K562 (cell line): ENCODE measurements around the gene HIVEP2. TPM values are rescaled to one million over a fixed set of nuclear protein-coding genes. Genes with fewer than 3 reads are reported as not detected.

Experiments
- ATAC-seq: fragments of 200-7000 bp; cut with Tn5 transposase; 3 replicates; pipeline ENCODE4 v1.9.1; 2020; ENCODE audit warnings: moderate library complexity
- BruUV-seq: library from RNA; stranded (reverse); fragments of 400-500 nt; replicated peaks from 2 replicates; lab custom pipeline; 2021; lab: Mats Ljungman, UMichigan
- CTCF ChIA-PET: fragments of 300-600 bp; formaldehyde crosslinking; extraction: SDS; loops from one replicate; lab custom pipeline; 2021; ENCODE audit warnings: low intra/inter-chr PET ratio; lab: Yijun Ruan, JAX
- POLR2A ChIA-PET: fragments of 300-600, 350-650 bp; sonication (Branson Sonifier 250); formaldehyde crosslinking; extraction: SDS; loops from one replicate; lab custom pipeline; 2021; ENCODE audit warnings: antibody characterized with exemption, inconsistent platforms; lab: Yijun Ruan, JAX
- DNase-seq, 4 experiments: peaks; one replicate each; pipeline versions ENCODE4 v3.0.0 to v3.0.0-alpha.2; 2011 to 2018; ENCODE audit warnings: low spot score in 3 of 4, mixed read lengths in 3 of 4; ENCODE audit errors: extremely low read depth in 1 of 4
- FAIRE-seq: peaks from 2 replicates; lab custom pipeline; 2011; peaks lifted over from hg19 to GRCh38; lab: Jason Lieb, UNC
- H2AFZ ChIP-seq: 2 replicates; pipeline ENCODE4 v1.6.0; 2011; ENCODE audit warnings: low read depth, low read length, control low read depth, inconsistent platforms
- H3K27ac ChIP-seq: fragments of 200-600 bp; 3 replicates; pipeline ENCODE4 v1.8.0; 2011; ENCODE audit warnings: low read depth, mild to moderate bottlenecking, control low read depth, inconsistent platforms, low read length, moderate library complexity, mixed read lengths; ENCODE audit errors: extremely low read depth
- H3K27me3 ChIP-seq, 2 experiments: fragments of 300-600 bp in 1 of 2; 2 replicates in 1 of 2; 3 replicates in 1 of 2; pipeline versions ENCODE4 v1.6.0 to v1.8.0; 2011; ENCODE audit warnings: inconsistent platforms in 2 of 2, low read length in 2 of 2, mild to moderate bottlenecking in 1 of 2, mixed read lengths in 1 of 2, moderate library complexity in 1 of 2; ENCODE audit not compliant: control insufficient read depth in 2 of 2, insufficient read depth in 2 of 2
- H3K36me3 ChIP-seq: fragments of 300-600 bp; 3 replicates; pipeline ENCODE4 v1.8.0; 2011; ENCODE audit warnings: mild to moderate bottlenecking, low read length, inconsistent platforms; ENCODE audit not compliant: control insufficient read depth, insufficient read depth
- H3K4me1 ChIP-seq, 2 experiments: fragments of 200-600 bp in 1 of 2; replicated peaks in 1 of 2; 2 replicates in 1 of 2; 3 replicates in 1 of 2; pipeline versions ENCODE4 v1.5.1 to v1.8.0; 2011; ENCODE audit warnings: inconsistent platforms in 2 of 2, low read length in 2 of 2, mild to moderate bottlenecking in 1 of 2, mixed read lengths in 1 of 2, moderate library complexity in 1 of 2; ENCODE audit not compliant: control insufficient read depth in 2 of 2, insufficient read depth in 2 of 2
- H3K4me2 ChIP-seq: 2 replicates; pipeline ENCODE4 v1.6.1; 2011; ENCODE audit warnings: low read length, control low read depth, inconsistent platforms, mixed read lengths; ENCODE audit not compliant: insufficient read depth
- H3K4me3 ChIP-seq: fragments of 200-600 bp; sonication (generic), shearing (Covaris generic); 2 replicates; pipeline ENCODE4 v1.5.1; 2016; ENCODE audit warnings: control low read depth, inconsistent platforms
- H3K79me2 ChIP-seq: fragments of 200-600 bp; 3 replicates; pipeline ENCODE4 v1.8.0; 2011; ENCODE audit warnings: low read length, inconsistent platforms; ENCODE audit not compliant: control insufficient read depth, insufficient read depth
- H3K9ac ChIP-seq, 2 experiments: 2 replicates each; pipeline versions ENCODE4 v1.6.0 to v1.6.1; 2011; ENCODE audit warnings: low read depth in 2 of 2, low read length in 2 of 2, control low read depth in 1 of 2, inconsistent platforms in 1 of 2, mild to moderate bottlenecking in 1 of 2, mixed read lengths in 1 of 2; ENCODE audit not compliant: insufficient read depth in 1 of 2
- H3K9me1 ChIP-seq: one replicate; pipeline ENCODE4 v1.6.0; 2011; ENCODE audit warnings: inconsistent platforms, mild to moderate bottlenecking, low read length, moderate library complexity; ENCODE audit not compliant: control insufficient read depth, insufficient read depth
- H3K9me3 ChIP-seq: replicated peaks from 2 replicates; pipeline ENCODE4 v1.5.1; 2011; ENCODE audit warnings: low read depth, low read length, inconsistent platforms; ENCODE audit not compliant: control insufficient read depth, insufficient read depth
- H4K20me1 ChIP-seq: replicated peaks from 2 replicates; pipeline ENCODE4 v1.6.1; 2011; ENCODE audit warnings: low read length, inconsistent platforms, mixed read lengths; ENCODE audit not compliant: control insufficient read depth, insufficient read depth
- CBX8 ChIP-seq: fragments of 200-600 bp; sonication (generic); IDR thresholded peaks from 2 replicates; pipeline ENCODE4 v1.6.1; 2012; ENCODE audit warnings: borderline replicate concordance, mixed run types, low read depth, mild to moderate bottlenecking, moderate library complexity, mixed read lengths, low read length, control low read depth, inconsistent platforms; ENCODE audit not compliant: poor library complexity, severe bottlenecking; ENCODE audit errors: extremely low read depth
- CHD2 ChIP-seq: IDR thresholded peaks from 2 replicates; pipeline ENCODE4 v1.6.1; 2011; ENCODE audit warnings: low read depth, low read length
- FOXJ2 ChIP-seq: fragments of 200-800 bp; sonication (Bioruptor generic); IDR thresholded peaks from 2 replicates; pipeline ENCODE4 v1.6.1; 2016; ENCODE audit warnings: missing genetic modification characterization, missing compliant biosample characterization
- FOXO4 ChIP-seq: fragments of 450-650 bp; formaldehyde crosslinking; IDR thresholded peaks from 2 replicates; pipeline ENCODE4 v1.4.0; 2020; ENCODE audit warnings: mild to moderate bottlenecking, moderate library complexity
- HES1 ChIP-seq: fragments of 450-650 bp; IDR thresholded peaks from 2 replicates; pipeline ENCODE4 v1.6.1; 2016; ENCODE audit warnings: low read depth, mild to moderate bottlenecking, moderate library complexity
- HINFP ChIP-seq: fragments of 450-650 bp; conservative IDR thresholded peaks from 2 replicates; pipeline ENCODE4 v1.6.1; 2016; ENCODE audit warnings: missing genetic modification characterization, low read depth, mild to moderate bottlenecking, control low read depth, missing compliant biosample characterization
- KLF1 ChIP-seq: fragments of 450-650 bp; IDR thresholded peaks from 2 replicates; pipeline ENCODE4 v1.6.1; 2016; ENCODE audit warnings: missing genetic modification characterization, missing compliant biosample characterization
- KLF10 ChIP-seq: fragments of 250-450 bp; sonication (Bioruptor Pico); IDR thresholded peaks from 2 replicates; pipeline ENCODE4 v1.6.1; 2021; ENCODE audit warnings: matching md5 sums
- L3MBTL2 ChIP-seq: fragments of 450-650 bp; IDR thresholded peaks from 2 replicates; pipeline ENCODE4 v1.6.1; 2016; ENCODE audit warnings: mild to moderate bottlenecking, moderate library complexity
- MBD2 ChIP-seq: sonication (generic); IDR thresholded peaks from 2 replicates; pipeline ENCODE4 v1.6.1; 2016; ENCODE audit warnings: low read depth, borderline replicate concordance
- SMAD4 ChIP-seq: fragments of 250-450 bp; sonication (Bioruptor Pico); conservative IDR thresholded peaks from 2 replicates; pipeline ENCODE4 v1.8.0; 2021; ENCODE audit warnings: inconsistent platforms, mild to moderate bottlenecking, moderate library complexity
- SP2 ChIP-seq: IDR thresholded peaks from 2 replicates; pipeline ENCODE4 v1.6.1; 2011; ENCODE audit warnings: mild to moderate bottlenecking, low read depth, low read length, moderate library complexity; ENCODE audit not compliant: poor library complexity, severe bottlenecking; ENCODE audit errors: extremely low read depth
- SPI1 ChIP-seq: IDR thresholded peaks from 2 replicates; pipeline ENCODE4 v1.6.1; 2011; ENCODE audit warnings: low read depth, low read length, control low read depth, borderline replicate concordance
- TRIM24 ChIP-seq, 2 experiments: fragments of 450-650 bp; IDR thresholded peaks; 2 replicates each; pipeline ENCODE4 v1.6.1; 2016
- ZBTB9 ChIP-seq: fragments of 450-650 bp; formaldehyde crosslinking; IDR thresholded peaks from 2 replicates; pipeline ENCODE4 v1.4.0; 2020; ENCODE audit warnings: mild to moderate bottlenecking, moderate library complexity
- ZC3H8 ChIP-seq: fragments of 450-650 bp; IDR thresholded peaks from 2 replicates; pipeline ENCODE4 v1.6.1; 2017
- ZKSCAN3 ChIP-seq: fragments of 250-450 bp; sonication (Bioruptor Pico); IDR thresholded peaks from 2 replicates; pipeline ENCODE4 v1.4.0; 2020
- ZNF124 ChIP-seq: sonication (generic); formaldehyde crosslinking; IDR thresholded peaks from 2 replicates; pipeline ENCODE4 v1.8.1; 2022; ENCODE audit warnings: missing genetic modification reagents
- ZNF436 ChIP-seq: fragments of 250-450, 450-650 bp; sonication (Bioruptor Pico); formaldehyde crosslinking; IDR thresholded peaks from 2 replicates; pipeline ENCODE4 v1.7.0; 2020; ENCODE audit warnings: mild to moderate bottlenecking
- ZNF717 ChIP-seq: fragments of 250-450 bp; sonication (Bioruptor Pico); IDR thresholded peaks from 2 replicates; pipeline ENCODE4 v1.5.0; 2021
- WGBS: fragments of 100-300 bp; shearing (Covaris generic); methylation state at CpG from one replicate; pipeline ENCODE4 v1.1.6; 2016; ENCODE audit warnings: low coverage, mixed read lengths; ENCODE audit not compliant: insufficient coverage; ENCODE audit errors: missing lambda C conversion rate; 5-methylcytosine and 5-hydroxymethylcytosine counted together
- in situ Hi-C: fragments of 300-500 bp; cut with MboI; formaldehyde crosslinking; loops from 4 replicates; pipeline ENCODE4 v1.15.0; 2018; ENCODE audit warnings: inconsistent platforms, mixed read lengths
- intact Hi-C: fragments of 100-400 bp; cut with micrococcal nuclease; formaldehyde crosslinking; loops from 2 replicates; pipeline ENCODE4 v1.14.2; 2022
- polyA plus RNA-seq, 8 experiments: library from polyadenylated mRNA; depleted of rRNA in 4 of 8; stranded (reverse) in 5 of 8; unstranded in 3 of 8; fragments of >200 nt; fragmentation: Nextera tagmentation in 2 of 8; fragmentation: Illumina TruSeq in 1 of 8; extraction: Ambion mirVana in 2 of 8; extraction: Trizol in 1 of 8; gene quantifications; 2 replicates each; pipeline versions ENCODE4 v1.2.1 to v1.2.3, GENCODE V29; 2011 to 2014; ENCODE audit warnings: inconsistent platforms in 1 of 8, missing spikeins in 1 of 8
- total RNA-seq, 7 experiments: library from RNA; depleted of rRNA in 6 of 7; stranded (reverse); fragments of >200 nt in 6 of 7; fragmentation: Illumina TruSeq in 2 of 7; extraction: Trizol in 2 of 7; gene quantifications; 2 replicates each; pipeline versions ENCODE4 v1.2.1 to v1.2.3, GENCODE V29; 2011 to 2021; ENCODE audit warnings: low replicate concordance in 1 of 7

Gene HIVEP2
- total and polyA plus RNA-seq, 9 of the 15 experiments (the other 6 are each of a cell fraction or from before 2014, with no cell fraction given): under 0.01 to 1.2 (median 0.31) TPM

- ChIA-PET POLR2A (interaction anchor here (0.6 kb wide), 1 partner anchor 49 kb away, joined by 3 read pairs; no protein-coding TSS in a partner anchor), CTCF (no interaction called here)
- no peaks in the 10 kb centered on the region for H3K36me3 ChIP-seq
- FAIRE-seq (no peak), DNase-seq (no peak), ATAC-seq (no peak)
- no peak overlapping the region for H3K27ac ChIP-seq
- TF ChIP-seq ZNF124 (CRISPR knock-in tag): no peak
- TF ChIP-seq SPI1: no peak
- no peak for TF ChIP-seq ZNF436 (CRISPR knock-in tag)
- TF ChIP-seq KLF10 (CRISPR knock-in tag): no peak
- no peak for TF ChIP-seq KLF1 (tag)
- no peak for TF ChIP-seq SP2
- no peak for TF ChIP-seq FOXO4 (CRISPR knock-in tag)
- TF ChIP-seq ZKSCAN3: no peak
- TF ChIP-seq L3MBTL2: no peak
- no peak for TF ChIP-seq MBD2
- TF ChIP-seq CBX8: no peak
- no peak for TF ChIP-seq ZBTB9
- TF ChIP-seq SMAD4 (CRISPR knock-in tag): no peak
- no peak for TF ChIP-seq ZNF717 (CRISPR knock-in tag)
- no peak for TF ChIP-seq HES1
- no peak for TF ChIP-seq CHD2
- no peak for TF ChIP-seq ZC3H8
- no peak for TF ChIP-seq TRIM24 (IDR thresholded peaks at IDR 0.05)
- no peak for TF ChIP-seq FOXJ2 (tag)
- no peak for TF ChIP-seq HINFP (tag)
- no TSS peak for BruUV-seq
- H3K79me2 ChIP-seq: no peaks in the 10 kb centered on the region
- intact Hi-C loops: no loop called here
- H3K4me3 ChIP-seq: no peak overlapping the region
- H4K20me1 ChIP-seq: no peaks in the 10 kb centered on the region
- no peaks in the 10 kb centered on the region for H3K4me1 ChIP-seq
- in situ Hi-C loops: no loop called here
- no peaks in the 10 kb centered on the region for H3K27me3 ChIP-seq
- no peak overlapping the region for H3K9ac ChIP-seq
- H3K4me2 ChIP-seq: no peak overlapping the region
- no peaks in the 10 kb centered on the region for H3K9me1 ChIP-seq
- H3K9me3 ChIP-seq: no peaks in the 10 kb centered on the region
- 4% methylated on average over 3 of the region's 3 CpGs for WGBS
- no peak overlapping the region for H2AFZ ChIP-seq
Measured at GRCh38 chr6:142794424-142794823, 150.6 kb downstream of the HIVEP2 start.
